ENCODE results near the gene OPN4. TPM values are rescaled to one million over a fixed set of nuclear protein-coding genes. Genes with fewer than 3 reads are reported as not detected.

Gene OPN4
- total RNA-seq, 1 experiment from 2014 or later: not detected

DNA sequence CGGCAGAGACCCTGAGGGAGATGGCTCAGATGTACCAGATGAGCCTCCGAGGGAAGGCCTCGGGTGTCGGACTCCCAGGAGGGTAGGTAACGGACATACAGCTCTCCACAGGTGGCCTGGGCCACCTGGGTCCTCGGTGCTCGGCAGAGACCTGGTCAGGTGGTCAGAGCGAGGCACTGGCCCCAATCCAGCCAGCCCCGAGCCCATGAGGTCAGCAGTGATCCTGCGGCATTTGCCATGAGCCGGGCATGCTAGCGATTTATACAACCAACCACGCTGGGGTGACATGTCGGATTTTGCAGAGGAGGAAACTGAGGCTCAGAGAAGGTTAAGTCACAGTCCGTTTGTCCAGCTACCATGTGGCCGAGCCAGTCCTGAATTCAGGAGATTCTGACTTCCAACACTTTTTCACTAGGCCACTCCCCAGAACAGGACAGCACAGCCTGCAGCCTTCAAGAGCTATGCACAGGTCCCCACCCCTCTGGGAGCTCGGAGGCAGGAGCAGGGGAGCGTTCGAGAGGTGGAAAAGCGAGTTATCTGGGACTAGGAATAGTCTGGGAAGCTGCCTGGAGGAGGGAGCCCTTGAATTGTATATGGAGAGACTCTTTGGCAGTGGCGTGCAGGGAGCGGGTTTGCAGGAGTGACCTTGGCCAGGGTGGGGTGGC, 27.5 kb downstream of the OPN4 start:
- H3K9me3 ChIP-seq (ENCODE audit: low read length): no peaks in the 10 kb centered on the region
- no peak; the same call in 1 of the 2 replicates for ATAC-seq
- CTCF ChIA-PET: no interaction called here
- no peak for DNase-seq
- no peaks in the 10 kb centered on the region for H3K79me2 ChIP-seq (ENCODE audit: low read length)
- H3K4me2 ChIP-seq (ENCODE audit: low read length): no peak overlapping the region
- no peaks in the 10 kb centered on the region for H3K4me1 ChIP-seq (ENCODE audit: insufficient read depth, low read length)
- no TSS peak for BruUV-seq (replicated peaks)
- H3K4me3 ChIP-seq (ENCODE audit: low read length): no peak overlapping the region
- H3K9me2 ChIP-seq (replicated peaks; ENCODE audit: low read length): no peaks in the 10 kb centered on the region
- intact Hi-C loops (cut with micrococcal nuclease): loop anchor here (5.0 to 10.0 kb wide), 2 partner anchors 35 to 87 kb away; no protein-coding TSS in a partner anchor
- H3K27ac ChIP-seq (ENCODE audit: low read length): no peak overlapping the region
- TF ChIP-seq EZH2phosphoT487 (IDR thresholded peaks at IDR 0.05; ENCODE audit: borderline replicate concordance, low read length) (no peak), EZH2 (IDR thresholded peaks at IDR 0.05; ENCODE audit: low read length, unreplicated experiment) (no peak)
- TF ChIP-seq, protein P1, sequence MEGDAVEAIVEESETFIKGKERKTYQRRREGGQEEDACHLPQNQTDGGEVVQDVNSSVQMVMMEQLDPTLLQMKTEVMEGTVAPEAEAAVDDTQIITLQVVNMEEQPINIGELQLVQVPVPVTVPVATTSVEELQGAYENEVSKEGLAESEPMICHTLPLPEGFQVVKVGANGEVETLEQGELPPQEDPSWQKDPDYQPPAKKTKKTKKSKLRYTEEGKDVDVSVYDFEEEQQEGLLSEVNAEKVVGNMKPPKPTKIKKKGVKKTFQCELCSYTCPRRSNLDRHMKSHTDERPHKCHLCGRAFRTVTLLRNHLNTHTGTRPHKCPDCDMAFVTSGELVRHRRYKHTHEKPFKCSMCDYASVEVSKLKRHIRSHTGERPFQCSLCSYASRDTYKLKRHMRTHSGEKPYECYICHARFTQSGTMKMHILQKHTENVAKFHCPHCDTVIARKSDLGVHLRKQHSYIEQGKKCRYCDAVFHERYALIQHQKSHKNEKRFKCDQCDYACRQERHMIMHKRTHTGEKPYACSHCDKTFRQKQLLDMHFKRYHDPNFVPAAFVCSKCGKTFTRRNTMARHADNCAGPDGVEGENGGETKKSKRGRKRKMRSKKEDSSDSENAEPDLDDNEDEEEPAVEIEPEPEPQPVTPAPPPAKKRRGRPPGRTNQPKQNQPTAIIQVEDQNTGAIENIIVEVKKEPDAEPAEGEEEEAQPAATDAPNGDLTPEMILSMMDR (conservative IDR thresholded peaks at IDR 0.05; ENCODE audit: low read depth, low read length): no peak
- no peaks in the 10 kb centered on the region for H3K27me3 ChIP-seq (ENCODE audit: low read length)
- POLR2A ChIA-PET (ENCODE audit: unreplicated experiment): no interaction called here
- H3F3A ChIP-seq (ENCODE audit: low read length, unreplicated experiment): no peaks in the 10 kb centered on the region
- no peak overlapping the region for H3K9ac ChIP-seq (ENCODE audit: low read length)
- no peaks in the 10 kb centered on the region for H3K36me3 ChIP-seq (ENCODE audit: low read depth, low read length)
- H2AFZ ChIP-seq (ENCODE audit: low read length): no peak overlapping the region
- H4K20me1 ChIP-seq (ENCODE audit: low read length): no peaks in the 10 kb centered on the region

DNA sequence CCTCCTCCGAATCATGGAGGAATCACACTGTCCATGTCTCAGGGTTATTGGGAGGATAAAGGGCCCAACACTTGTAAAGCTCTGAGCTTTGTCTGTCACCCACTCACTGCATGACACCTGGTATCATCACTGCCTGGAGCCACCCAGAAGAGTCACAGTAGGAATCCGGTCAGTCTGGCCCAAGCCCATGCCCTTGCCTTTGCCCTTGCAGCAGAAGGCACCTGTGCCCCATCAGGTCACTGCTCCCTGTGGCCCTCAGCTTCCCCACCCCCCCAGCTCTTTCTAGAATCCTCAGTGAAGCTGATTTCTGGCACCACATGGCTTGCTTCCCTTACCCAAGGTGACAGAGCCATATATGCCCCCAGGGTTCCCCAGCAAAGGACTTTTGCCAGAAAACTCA, 28.3 kb downstream of the OPN4 start:
- no peaks in the 10 kb centered on the region for H3F3A ChIP-seq (ENCODE audit: low read length, unreplicated experiment)
- no peaks in the 10 kb centered on the region for H3K36me3 ChIP-seq (ENCODE audit: low read depth, low read length)
- no peak for ATAC-seq
- BruUV-seq (replicated peaks): no TSS peak
- POLR2A ChIA-PET (ENCODE audit: unreplicated experiment): no interaction called here
- H3K4me1 ChIP-seq (ENCODE audit: insufficient read depth, low read length): no peaks in the 10 kb centered on the region
- intact Hi-C loops (cut with micrococcal nuclease): loop anchor here (5.0 to 10.0 kb wide), 2 partner anchors 35 to 88 kb away; no protein-coding TSS in a partner anchor
- no peaks in the 10 kb centered on the region for H3K79me2 ChIP-seq (ENCODE audit: low read length)
- no peak for DNase-seq
- no peak overlapping the region for H2AFZ ChIP-seq (ENCODE audit: low read length)
- TF ChIP-seq, protein P1 (conservative IDR thresholded peaks at IDR 0.05; ENCODE audit: low read depth, low read length): no peak
- no peak for TF ChIP-seq EZH2 (IDR thresholded peaks at IDR 0.05; ENCODE audit: low read length, unreplicated experiment)
- TF ChIP-seq EZH2phosphoT487 (IDR thresholded peaks at IDR 0.05; ENCODE audit: borderline replicate concordance, low read length): no peak
- CTCF ChIA-PET: no interaction called here
- no peaks in the 10 kb centered on the region for H3K27me3 ChIP-seq (ENCODE audit: low read length)
- H3K27ac ChIP-seq (ENCODE audit: low read length): no peak overlapping the region
- H3K9ac ChIP-seq (ENCODE audit: low read length): no peak overlapping the region
- no peaks in the 10 kb centered on the region for H4K20me1 ChIP-seq (ENCODE audit: low read length)
- H3K9me2 ChIP-seq (replicated peaks; ENCODE audit: low read length): no peaks in the 10 kb centered on the region
- H3K4me3 ChIP-seq (ENCODE audit: low read length): no peak overlapping the region
- no peak overlapping the region for H3K4me2 ChIP-seq (ENCODE audit: low read length)
- no peaks in the 10 kb centered on the region for H3K9me3 ChIP-seq (ENCODE audit: low read length)

Data from PC-3 (cell line).